G401.6 (cell line): ENCODE measurements around the gene ITIH5.

Experiments used
- FAIRE-seq: peaks from 2 replicates; lab custom pipeline; 2012; peaks lifted over from hg19 to GRCh38; lab: Jason Lieb, UNC

Gene ITIH5

GRCh38 chr10:7583626-7584025, 83.1 kb downstream of the ITIH5 start:
- no peak for FAIRE-seq

- FAIRE-seq: no peak
These were observed 86.2 kb downstream of the ITIH5 start for GRCh38 chr10:7580520-7580919.

- no peak for FAIRE-seq
These were observed 87.1 kb downstream of the ITIH5 start for GRCh38 chr10:7579681-7580080.

- FAIRE-seq: no peak
These were observed 89.2 kb downstream of the ITIH5 start for GRCh38 chr10:7577579-7577978.

- FAIRE-seq: no peak
These were observed 89.6 kb downstream of the ITIH5 start for GRCh38 chr10:7577176-7577575.

DNA sequence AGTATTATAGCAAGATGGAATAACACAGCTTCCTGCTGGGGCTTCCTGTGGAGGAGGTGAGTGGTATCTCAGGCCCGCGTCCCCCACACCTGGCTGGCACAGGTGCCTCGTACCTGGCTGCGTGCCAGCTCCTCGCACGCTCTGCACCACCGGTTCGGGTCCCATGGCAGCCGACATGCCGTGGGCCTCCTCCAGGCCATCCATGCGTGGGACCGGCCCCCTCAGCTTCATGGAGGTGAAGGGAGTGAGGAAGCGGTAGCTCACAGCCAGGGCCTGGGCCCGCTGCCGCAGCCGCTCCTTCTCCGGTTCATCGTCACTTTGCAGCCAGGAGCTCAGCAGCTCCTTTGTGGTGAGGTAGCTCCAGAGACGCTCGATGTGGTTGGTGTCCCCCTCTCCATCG, 90.4 kb downstream of the ITIH5 start:
- FAIRE-seq: no peak

- no peak for FAIRE-seq
These were observed 94.4 kb downstream of the ITIH5 start for GRCh38 chr10:7572391-7572790.

DNA sequence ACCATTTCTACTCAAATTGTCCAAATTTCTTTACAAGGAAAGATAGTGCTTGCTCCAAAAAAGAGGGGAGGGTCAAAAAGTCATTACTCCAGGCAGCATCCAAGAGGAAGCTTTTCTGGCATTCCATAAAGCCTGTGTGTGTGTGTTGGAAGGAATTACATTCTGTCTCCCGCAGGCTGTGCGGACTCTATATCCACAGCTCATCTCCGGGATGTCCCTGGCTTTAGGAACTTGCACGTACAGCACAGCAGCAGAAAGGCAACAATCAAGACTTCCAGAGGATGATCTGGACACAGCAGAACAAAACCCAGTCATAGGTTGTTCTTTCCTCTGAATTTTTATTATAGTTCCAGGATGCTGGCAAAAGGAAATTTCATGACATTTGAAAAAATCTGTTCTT, 94.8 kb downstream of the ITIH5 start:
- FAIRE-seq: no peak

DNA sequence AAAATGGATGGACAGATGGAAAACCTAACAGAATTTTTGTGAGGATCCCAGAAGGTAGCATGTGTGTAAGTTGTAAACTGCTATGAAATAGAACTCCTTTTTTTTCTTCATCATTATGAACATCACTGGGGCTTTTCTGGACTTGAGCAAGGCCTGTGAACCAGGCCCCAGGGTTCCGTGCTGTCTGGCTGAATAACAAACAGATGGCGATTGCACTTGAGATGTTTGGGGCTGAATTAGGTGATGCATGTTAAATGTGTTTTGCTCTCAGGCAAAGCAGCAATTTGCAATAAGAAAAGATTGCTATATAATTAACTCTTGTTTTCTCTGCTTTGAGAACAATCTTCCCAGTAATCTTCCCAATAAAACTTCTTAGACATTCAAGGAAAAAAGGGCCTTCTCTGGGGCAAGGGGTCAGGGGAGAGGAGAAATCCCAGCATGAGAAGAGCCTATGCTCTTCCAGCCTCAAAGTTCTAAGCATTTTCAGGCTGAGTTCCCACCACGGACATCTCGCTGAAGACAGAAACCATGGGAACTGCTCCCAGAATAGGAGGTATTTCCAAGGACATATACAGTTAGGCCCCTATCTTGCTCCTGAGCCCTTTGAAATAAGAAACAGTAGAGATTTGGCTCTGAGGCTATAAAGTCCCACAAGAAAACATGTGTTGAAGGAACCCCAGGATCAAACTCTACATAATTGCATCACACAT, 98.7 kb downstream of the ITIH5 start:
- FAIRE-seq: no peak

- no peak for FAIRE-seq
These were observed 99.9 kb downstream of the ITIH5 start for GRCh38 chr10:7566891-7567290.

- FAIRE-seq: no peak
These were observed 100.9 kb downstream of the ITIH5 start for GRCh38 chr10:7565871-7566270.

GRCh38 chr10:7563770-7564169, 103.0 kb downstream of the ITIH5 start:
- FAIRE-seq: no peak

- FAIRE-seq: no peak
These were observed 103.4 kb downstream of the ITIH5 start for GRCh38 chr10:7563368-7563767.

DNA sequence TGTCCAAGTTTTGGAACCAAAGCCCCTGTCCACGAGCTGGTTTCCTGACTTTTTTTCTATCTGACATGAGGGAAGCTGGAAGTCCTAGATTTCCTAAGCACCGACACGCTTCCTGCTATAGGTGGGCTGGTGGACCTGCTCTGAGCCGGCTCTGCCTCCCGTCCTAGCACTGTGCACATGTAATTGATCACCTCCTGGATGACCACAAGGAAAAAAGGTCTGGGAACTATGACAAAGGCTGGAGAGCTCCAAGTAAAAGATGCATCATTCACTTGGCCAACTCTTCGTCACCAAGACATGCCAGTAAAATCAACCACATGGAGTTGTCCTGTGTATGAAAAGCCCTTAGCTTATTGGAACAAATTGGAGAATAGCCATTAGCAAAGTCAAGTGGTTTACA, 104.8 kb downstream of the ITIH5 start:
- no peak for FAIRE-seq

- no peak for FAIRE-seq
These were observed 105.4 kb downstream of the ITIH5 start for GRCh38 chr10:7561216-7561893.

DNA sequence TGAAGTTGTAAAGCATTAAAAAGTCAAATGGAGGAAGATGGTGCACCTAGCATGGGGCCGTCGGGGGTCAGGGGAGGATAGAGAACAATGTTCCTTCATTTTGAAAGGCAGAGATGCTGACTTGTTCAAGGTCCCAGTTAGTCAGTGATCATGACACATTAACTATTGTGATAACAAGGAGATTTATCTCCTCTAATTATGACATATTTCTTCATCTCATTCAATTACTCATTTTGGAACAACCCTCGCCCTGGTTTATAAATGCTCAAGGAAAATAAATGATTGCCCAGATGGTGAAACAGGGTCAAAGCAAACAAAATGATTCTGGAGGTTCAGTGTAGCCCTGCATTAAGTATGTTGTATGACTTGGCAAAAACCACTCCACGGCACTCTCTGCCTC, 106.2 kb downstream of the ITIH5 start:
- no peak for FAIRE-seq

GRCh38 chr10:7559386-7559785, 107.4 kb downstream of the ITIH5 start:
- no peak for FAIRE-seq

GRCh38 chr10:7558036-7558435, 108.7 kb downstream of the ITIH5 start:
- FAIRE-seq: no peak

DNA sequence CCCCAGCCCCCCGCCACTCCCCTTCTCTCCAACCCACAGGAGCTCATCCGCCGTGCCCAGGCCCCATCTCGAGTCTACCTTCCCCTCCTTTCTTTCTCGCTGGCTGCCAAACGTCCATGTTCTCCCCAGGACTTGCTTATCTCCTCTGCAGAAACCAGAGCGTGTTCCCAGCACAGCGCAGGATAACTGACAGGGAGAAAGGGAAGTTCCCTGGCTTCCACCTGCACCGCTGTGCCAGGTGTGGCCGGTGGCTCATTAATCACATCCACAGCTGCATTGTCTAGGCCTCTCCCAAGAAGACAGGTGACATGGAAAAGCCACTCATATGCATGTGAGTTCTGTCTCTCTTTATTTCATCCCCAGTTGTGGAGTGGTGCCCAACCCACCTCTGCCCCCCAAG, 113.2 kb downstream of the ITIH5 start:
- no peak for FAIRE-seq

DNA sequence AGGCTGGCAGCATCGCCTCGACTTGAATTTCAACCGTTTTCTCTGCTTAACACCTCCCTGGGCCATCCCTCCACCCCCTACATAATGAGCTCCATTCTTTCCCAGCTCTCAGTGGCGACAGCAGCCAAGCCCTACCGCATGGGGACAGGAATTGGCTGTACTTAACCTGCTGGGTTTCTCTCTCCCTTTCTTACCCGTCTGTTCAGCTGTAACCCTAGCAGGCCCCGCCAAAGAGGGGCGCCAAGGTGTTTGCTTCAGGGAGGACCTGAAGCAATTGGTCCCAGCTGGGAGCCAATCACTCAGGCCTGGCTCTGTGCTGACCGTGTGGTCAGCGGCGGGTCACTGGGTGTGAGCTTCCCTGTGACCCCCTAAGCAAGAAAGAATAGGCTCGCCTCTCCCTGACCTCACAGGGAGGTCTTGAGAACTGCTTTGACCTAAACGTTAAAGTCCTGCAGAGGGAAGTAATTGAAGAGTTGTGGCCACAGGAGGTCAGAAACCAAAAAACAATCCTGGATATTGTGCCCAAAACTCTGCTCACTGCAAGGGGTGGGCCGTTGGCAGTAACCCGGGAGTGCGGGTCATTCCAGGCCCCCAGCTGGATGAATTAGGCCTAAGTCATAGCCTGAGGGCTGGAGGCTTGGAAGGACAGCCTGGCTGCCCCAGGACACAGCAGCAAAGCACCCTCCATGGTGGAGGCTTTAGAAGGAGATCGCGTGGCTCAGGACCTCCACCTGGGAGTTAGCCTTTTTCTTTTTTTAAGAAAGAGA, 114.6 kb downstream of the ITIH5 start:
- no peak for FAIRE-seq

DNA sequence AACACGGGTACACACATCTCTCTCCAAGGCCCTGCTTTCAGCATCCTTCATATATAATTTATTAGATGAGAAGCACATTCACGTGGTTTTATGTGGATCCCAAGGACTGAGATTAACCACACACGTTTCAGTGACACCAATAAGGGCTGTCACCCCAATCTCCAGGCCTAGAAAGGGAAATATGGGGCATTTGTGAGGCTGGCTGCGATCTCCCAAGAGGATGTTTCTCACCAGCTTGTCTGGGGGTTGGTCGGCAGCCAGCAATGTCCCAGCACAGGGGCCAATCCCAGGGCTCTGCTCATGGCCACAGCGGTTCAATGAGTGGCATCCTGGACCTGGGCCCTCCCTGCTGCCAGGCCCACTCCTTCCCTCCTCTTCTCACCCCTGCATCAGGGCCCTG, 115.5 kb downstream of the ITIH5 start:
- FAIRE-seq: no peak

GRCh38 chr10:7550013-7550412, 116.8 kb downstream of the ITIH5 start:
- no peak for FAIRE-seq

- no peak for FAIRE-seq
These were observed 118.9 kb downstream of the ITIH5 start for GRCh38 chr10:7547829-7548228.
